GM21423 (cell line): ENCODE data around the gene DCLK1.
"Not testable (repeated sequence)": the region's sequence is repeated elsewhere in the genome, so short reads cannot be mapped to it uniquely, and the experiment has no call there.

Experiments
- ATAC-seq: cut with Tn5 transposase; IDR thresholded peaks from one replicate; pipeline ENCODE4 v1.9.1; 2021; ENCODE audit warnings: mild to moderate bottlenecking, moderate library complexity; ENCODE audit not compliant: unreplicated experiment

Gene DCLK1

GRCh38 chr13:36132376-36132775, 1.2 kb upstream of the DCLK1 start:
- ATAC-seq = no peak

DNA sequence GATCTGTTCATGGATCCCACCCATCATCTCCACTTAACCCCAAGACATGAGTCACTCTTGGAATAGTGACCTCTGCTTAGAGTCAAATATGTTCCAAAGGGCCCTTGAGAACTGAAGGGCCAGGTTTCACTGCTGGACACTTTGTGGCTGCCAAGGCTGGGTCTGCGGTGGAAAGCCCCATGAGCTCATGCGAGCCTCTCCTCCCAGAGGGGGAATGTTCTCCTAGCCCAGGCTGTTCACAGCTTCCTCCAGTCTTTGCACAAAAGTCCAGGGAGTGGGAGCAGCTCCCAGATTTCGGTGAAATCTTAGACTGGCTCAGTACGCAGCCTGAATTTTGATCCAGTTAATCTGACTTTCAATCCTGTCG, 732 bp upstream of the DCLK1 start:
- no peak for ATAC-seq

DNA sequence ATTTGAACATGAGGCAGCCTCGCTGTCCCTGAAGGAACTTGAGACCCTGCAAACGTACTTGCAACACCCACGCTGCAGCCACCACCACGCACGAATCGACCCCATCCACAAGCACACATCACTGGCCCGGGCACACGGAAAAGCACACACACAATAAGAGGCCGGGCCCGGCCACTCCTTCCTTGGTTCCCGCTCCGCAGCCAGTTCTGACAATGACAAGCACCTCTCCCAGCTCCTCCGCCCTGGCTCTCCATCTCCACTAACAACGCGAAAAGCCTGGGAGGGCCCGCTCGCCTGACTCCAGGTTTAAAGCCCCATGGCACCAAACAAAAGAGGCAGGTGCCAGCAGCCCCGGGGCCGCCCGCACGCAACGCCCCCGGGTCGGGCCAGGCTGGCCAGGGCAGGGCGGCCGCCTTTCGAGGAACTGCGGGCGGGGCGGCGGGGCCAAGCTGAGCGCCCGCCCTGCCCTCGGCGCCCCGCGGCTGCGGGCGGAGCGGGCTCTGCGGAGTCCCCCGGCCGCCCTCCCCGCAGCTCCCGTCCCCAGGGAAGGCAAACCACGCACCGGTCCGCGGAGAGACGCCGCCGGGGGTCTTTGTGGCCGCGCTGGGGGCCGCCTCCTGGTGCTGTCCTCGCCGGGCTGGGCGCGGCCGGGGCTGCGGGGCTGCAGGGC, 495 bp downstream of the DCLK1 start:
- ATAC-seq = no peak

- no peak for ATAC-seq
Observed at GRCh38 chr13:36130193-36130551, 1.0 kb downstream of the DCLK1 start.

GRCh38 chr13:36129539-36129938, 1.6 kb downstream of the DCLK1 start:
- no peak for ATAC-seq

DNA sequence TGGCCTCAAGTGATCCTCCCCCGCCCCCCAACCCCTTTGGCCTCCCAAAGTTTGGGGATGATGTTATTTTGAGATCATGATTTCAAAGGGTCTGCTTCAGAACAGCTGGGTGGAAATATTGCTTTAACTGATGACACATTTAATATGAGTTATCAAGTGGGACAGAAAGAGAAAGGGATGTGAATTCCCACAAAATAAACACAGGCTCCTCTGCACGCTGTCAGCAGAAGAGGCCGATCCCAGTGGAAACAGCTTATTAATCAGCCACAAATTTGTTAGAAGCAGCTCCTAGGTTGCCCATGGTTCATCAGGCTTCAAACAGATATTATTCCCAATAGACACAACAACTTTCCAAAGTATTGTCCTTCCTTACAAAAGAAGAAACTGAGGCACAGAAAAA, 4.7 kb downstream of the DCLK1 start:
- ATAC-seq = no peak

DNA sequence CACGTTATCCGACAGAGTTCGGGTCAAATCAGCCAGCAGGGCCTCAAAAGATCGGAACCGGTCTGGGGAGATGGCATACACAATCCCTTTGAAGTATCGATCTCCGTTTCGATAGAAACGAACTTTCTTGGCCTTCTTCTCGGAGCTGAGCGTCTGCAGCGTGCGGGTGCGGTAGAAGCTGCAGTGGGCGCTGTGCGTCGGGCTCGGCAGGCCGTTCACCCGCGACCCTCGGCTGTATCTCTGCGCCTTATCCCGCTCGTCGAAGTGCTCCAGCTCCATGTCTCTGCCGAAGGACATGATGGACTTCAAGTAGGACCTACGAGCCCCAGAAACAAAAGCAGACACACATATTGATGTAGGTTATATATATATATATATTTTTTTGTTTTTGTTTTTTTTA, 5.3 kb downstream of the DCLK1 start:
- no peak for ATAC-seq

DNA sequence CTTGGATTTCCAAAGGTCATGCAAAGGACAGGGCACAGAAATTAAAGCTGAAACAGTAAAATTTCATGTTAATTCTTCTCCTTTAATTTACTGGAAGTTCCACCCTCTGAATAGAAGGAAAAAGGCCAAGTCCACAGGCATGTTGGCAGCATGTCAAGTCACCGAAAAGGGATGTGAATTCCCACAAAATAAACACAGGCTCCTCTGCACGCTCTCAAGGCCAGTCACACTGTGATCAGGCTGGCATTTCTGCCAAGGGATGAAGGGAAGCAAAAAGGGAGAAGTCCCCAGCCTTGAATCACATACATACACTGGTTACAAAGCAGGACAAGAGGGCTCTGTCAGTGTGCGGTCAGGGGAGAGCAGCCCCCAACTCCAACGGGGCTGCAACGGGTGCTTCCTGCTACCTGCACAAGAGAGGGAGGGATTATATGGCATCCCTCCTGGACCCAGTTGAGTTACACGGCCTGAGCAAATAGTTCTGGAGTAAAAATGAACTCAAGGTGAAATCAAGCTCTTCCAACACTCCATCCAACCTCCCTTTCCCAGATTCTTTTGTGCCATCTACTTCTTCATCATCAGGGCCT, 6.9 kb downstream of the DCLK1 start:
- ATAC-seq = no peak

GRCh38 chr13:36115306-36115705, 15.9 kb downstream of the DCLK1 start:
- no peak for ATAC-seq

DNA sequence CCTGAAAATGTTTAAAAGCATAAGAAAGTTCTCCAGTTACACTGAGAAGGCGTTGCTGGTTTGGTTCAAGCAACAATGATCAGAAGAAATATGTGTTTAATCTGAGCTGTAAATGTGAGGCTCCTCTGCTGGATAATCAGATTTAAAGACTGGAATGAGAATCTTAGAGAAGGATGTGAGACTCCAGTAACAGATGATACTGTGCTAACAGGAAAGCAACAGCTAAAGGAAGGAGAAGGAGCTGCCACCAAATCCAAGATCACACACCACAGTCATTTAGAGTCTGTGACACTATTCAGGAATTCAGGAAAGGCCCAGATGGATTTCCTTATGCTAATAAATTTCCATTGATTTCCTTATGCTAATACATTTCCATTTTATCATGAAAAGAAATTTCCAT, 16.9 kb downstream of the DCLK1 start:
- ATAC-seq = no peak

DNA sequence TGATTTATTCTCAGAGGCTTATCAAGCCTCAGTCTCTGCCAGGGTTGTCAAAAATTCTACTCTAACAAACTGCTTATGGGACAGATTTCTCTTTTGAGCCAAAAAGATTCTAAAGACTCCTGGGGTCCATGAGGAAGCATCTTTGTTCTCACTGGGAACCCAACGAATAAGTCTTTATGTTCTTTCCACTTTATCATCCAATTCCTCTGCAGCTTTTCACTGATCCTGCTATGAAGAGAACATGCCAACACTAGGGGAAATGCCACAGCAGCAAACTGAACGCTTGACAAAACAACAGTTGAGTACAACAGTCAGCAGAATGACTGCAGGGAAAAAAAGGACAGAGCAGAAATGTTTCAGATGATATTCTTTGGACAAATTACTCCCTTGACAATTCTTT, 22.2 kb downstream of the DCLK1 start:
- no peak for ATAC-seq

DNA sequence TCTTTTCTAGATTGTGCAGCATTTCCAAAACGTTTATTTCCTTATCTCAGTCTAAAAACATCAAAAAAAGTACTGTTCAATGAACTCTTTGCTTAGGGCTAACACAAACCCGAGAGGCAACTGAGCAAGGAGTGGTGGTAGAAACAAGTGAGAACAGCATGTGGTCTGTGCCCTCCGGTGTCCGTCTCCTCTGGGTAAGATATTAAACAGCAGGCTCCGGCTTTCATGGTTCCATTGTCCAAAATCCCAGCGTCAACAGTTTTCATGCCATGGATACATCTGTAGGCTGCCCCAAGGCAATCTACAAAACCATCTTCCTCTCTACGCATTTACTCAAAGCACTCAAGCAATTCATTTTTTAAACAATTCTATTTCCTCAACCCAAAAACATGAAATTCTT, 22.8 kb downstream of the DCLK1 start:
- no peak for ATAC-seq

DNA sequence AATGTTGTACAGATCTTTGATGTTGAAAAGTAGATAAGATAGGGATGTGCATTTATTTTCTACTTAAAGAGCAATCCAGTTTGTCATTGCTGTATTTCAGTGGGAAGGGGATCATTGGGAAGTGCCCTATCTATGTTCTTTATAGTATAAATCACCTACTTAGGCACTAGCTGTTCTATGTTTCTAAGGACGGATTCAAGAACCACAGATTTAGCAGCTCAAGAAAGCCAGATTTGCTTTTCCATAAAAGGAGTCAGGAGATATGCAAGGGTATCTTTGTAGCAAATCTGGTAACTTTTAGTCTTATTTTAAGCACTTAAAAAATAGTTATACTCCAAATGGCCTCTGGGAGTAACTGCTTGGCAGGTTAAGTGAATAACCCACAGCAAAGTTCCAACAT, 23.7 kb downstream of the DCLK1 start:
- no peak for ATAC-seq

DNA sequence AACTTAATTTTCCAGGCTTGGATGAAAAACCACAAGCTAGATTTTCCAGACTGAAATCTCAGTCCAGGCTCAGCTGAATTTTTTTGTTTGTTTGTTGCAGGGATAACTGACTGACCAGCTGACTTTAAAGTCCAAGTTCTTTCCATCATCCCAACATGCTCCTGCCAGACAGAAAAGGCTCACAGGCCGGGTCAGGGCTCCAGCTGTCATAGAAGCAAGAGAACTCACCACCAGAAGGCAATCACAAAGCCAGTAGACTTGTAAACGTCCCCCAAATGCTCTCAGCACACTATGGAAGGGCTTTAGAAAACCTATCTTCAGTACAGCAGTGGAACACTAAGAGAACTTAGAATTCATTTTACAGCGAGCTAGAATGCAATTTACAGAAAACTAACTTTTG, 25.5 kb downstream of the DCLK1 start:
- no peak for ATAC-seq

GRCh38 chr13:36102721-36103120, 28.5 kb downstream of the DCLK1 start:
- no peak for ATAC-seq

GRCh38 chr13:36101907-36102306, 29.3 kb downstream of the DCLK1 start:
- not testable (repeated sequence) for ATAC-seq

GRCh38 chr13:36101157-36101556, 30.0 kb downstream of the DCLK1 start:
- no peak for ATAC-seq

DNA sequence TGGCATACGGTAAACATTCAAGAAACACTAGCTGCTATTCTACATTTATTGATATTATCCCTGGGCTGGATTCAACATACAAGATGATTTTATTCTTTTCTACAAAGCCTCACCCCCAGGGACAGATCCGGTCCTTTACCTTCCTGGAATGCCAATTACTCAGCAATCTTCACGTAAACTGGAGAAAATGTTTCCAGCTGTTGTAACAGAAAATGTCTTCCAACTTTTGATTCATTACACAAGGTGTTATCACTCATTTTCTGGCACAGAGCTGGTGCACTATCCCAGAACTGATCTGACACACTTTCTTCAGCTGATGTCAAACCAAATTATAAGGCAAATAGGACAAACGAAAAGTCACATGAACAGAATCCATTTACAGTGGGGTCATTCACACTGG, 33.1 kb downstream of the DCLK1 start:
- no peak for ATAC-seq

DNA sequence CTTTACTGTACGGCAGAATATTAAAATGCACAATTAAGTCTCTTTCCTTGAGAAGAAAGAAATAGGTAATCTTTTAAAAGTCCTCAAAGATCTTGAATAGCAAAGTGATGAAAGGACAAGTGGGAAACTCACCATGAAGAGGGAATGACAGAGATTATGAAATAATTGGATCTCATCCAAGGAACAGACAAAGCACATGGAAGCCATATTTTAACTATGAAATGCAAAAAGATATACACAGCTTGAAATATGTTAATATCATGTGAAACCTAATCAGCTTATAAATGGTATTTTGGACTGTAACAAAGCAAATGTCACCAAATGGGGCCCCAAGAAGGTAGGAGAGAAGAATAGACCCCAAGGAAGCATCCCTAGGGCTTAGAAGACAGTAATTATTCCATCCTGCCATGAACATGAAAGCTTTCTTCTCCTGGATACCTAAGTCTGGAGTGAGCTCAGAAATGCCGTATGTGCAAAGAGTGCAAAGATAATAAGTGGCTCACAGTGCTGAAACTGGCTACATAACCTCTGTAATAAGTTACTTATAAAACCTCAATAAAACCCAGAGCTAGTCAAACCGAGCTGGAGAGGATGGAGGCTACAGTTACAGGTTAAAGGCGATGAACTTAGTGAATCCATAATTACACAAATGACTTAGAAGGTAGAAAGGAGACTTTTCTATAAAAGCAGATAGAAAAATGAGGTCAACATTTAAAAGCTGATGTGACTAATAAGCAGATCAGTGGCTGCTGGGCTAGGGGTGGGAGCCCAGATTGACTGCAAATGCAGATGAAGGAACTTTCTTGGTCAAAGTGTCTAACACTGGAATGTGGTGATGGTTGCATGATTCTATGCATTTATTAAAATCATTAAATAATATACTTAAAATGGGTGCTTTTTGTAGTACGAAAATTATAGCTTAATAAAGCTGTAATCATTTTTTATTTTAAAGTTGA, 34.4 kb downstream of the DCLK1 start:
- no peak for ATAC-seq

- no peak for ATAC-seq
Observed at GRCh38 chr13:36094478-36094877, 36.7 kb downstream of the DCLK1 start.

DNA sequence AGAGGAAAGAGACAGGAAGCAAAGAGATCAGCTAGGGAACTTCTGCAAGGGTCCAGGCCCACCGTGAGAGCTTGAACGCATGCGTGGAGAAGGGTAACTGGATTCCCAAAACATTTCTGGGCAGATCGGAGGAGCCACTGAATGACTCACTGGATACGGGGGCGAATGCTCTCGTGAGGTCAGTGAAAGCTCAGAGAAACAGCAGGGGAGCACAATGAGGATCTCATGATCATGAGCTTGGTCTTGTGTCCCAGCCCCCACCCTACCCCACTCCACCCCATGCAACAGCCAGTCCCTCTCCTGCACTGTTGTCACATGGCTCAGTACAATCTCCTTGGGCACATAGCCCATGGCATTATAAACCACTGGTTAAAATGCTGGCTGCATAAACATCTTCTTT, 40.6 kb downstream of the DCLK1 start:
- ATAC-seq = no peak

- no peak for ATAC-seq
Observed at GRCh38 chr13:36089130-36089647, 42.0 kb downstream of the DCLK1 start.
